Hematopoietic multipotent progenitor cell treated with erythropoietin and hydrocortisone succinate and interleukin-3 and kit ligand, for 8 days (in vitro differentiated cells): ENCODE data around the gene EYA2.

Source experiments
- DNase-seq: peaks from one replicate; pipeline ENCODE4 v3.0.0-alpha.2; 2015

EYA2 gene

DNA sequence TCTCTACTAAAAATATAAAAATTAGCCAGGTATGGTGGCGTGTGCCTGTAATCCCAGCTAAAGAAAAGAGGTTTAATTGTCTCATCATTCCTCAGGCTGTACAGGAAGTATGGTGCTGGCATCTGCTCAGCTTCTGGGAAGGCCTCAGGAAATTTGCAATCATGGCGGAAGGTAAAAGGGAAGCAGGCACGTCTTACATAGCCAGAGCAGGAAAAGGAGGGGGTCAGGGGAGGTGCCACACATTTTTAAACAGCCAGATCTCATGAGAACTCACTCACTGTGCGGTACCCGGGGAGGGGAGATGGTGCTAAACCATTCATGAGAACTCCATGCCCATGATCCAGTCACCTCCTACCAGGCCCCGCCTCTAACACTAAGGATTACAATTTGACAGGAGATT lies 191.7 kb downstream of the EYA2 start:
- DNase-seq, result no peak

DNA sequence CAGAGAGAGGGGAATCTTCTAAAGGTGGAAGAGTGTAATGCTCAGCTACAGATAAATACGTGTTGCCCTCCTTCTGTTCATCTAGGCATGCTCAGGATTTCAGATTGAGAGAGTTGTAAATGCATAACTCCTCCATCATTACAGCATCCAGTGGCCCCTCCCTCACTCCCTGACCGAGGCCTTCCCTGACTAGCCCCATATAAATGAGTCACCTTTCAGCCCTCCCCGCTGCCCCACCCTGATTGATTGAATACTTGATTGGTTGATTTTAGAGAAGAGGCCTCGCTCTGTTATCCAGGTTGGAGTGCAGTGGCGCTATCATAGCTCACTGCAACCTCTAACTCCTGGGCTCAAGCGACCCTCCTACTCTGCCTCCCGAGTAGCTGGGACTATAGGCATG lies 193.7 kb downstream of the EYA2 start:
- DNase-seq, result no peak

DNA sequence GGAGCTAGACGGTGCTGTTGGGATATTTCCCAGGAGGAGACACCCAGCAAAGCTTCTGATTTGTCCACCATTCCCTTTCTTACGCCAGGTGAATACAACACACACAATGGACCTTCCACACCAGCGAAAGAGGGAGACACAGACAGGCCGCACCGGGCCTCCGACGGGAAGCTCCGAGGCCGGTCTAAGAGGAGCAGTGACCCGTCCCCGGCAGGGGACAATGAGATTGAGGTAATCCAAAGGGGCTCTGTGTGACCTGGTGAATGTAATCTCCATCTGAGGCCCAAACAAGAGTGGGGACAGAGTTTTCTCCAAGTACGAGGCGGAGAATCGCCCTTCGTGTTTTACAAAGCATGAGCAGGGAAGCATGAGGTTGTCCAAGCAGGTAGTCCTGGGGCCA lies 194.5 kb downstream of the EYA2 start:
- DNase-seq, result no peak

DNA sequence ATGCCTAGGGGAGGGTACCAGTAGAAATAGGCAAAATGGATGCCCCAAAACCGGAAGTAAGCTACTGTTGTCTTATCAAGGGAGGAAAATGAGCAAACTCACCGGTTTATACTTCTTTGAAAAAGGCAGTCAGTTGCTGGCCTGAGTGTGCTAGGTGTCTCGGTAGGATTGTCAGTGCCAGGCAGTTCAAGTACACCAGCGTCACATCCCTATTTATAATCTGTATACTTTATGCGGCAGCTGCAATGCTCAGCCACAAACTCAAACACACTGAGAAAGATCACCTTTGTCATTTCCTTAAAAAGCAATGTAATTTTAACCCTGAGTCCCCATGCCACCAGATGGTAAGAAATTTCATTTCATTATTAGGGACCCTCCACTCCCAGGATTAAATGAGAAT lies 196.2 kb downstream of the EYA2 start:
- no peak for DNase-seq

GRCh38 chr20:47093320-47093966 lies 198.8 kb downstream of the EYA2 start:
- no peak for DNase-seq

DNA sequence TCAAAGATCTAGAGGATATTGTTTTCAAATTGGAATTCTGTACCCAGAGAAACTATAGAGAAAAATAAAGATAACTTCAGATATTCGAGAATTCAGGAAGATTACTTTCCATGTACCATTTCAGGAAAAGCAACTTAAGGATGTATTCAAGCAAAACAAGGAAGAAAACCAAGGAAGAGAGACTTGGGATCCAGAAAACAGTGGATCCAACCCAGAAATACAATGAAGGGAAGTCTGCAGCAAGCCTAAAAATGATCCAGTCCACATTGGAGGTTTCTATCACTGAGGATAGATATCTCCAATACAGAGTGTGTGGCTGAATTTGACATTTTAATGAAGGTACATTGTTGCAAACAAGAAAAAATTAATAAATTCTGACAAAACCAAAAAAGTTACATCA lies 201.0 kb downstream of the EYA2 start:
- DNase-seq, result no peak

DNA sequence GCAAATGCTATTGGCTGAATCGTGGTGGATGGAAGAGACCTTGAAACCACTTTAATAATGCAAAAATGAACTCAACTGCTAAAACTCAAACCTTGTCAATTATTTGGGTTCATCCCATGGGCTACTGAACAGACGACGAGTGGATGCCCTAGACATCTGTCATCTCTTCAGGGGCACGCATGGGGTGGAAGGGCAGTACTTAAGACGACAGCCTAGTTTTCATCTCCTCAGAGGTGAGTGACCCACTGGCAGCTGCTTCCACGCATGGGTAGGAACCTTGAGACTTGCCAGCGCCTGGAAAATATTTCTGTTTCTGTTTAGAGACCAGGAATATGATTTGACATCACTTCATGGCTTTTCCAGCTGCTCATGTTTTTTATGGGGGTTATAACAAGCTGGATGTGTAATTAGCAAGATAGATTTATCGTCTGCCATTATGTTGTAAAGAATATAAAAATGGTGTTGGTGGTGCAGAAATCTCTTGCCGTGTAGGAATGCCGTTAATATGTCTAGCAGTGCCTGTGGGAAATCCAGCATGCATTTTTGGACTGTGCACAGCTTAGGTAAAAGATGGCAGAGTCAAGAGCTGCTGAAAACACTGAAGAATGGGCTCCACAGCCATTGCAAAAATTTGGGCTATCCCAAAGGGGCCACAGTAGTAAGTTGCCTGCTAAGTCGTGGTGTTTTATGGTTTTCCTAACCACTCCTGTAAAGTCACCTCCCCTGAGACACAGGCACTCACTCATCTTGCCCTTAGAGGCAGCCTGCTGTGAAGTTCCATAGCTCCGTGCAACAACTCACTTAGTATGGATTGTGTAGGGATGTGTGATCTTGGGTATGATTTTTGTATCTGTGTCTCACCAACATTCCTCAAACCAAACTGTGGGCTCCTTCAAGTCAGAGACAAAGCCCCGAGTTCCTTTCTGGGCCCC lies 203.3 kb downstream of the EYA2 start:
- DNase-seq, result no peak

- no peak for DNase-seq
Measured at GRCh38 chr20:47099093-47099492, 204.4 kb downstream of the EYA2 start.

DNA sequence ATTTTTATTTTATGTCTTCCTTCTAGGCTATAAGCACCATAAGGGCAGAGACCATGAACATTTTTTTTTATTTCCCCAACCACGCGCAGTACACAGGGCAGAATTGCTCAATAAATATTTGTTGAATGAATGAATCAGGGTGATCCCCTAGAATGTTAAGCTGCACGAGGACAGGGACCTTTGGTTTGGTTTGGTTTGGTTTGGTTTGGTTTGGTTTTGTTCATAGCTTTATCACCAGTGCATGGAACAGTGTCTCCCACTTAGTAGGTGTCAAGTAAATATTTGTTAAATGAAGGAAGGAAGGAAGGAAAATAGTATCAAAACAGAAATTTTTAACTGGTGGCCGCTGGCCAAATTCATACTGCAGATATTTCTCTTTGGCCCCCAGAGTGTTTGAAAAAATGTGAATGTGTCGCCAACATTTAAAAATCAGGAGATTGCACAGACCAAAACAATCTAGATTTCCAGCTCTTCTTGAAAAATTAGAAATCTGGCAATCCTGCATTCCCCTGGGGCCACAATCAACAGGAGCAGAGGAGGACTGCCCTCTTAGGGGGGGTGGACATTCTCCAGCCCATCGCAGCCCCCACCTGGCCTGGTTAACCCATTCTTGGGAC lies 205.3 kb downstream of the EYA2 start:
- no peak for DNase-seq

- no peak for DNase-seq
Measured at GRCh38 chr20:47102629-47103028, 208.0 kb downstream of the EYA2 start.

- no peak for DNase-seq
Measured at GRCh38 chr20:47106786-47107185, 212.1 kb downstream of the EYA2 start.

- no peak for DNase-seq
Measured at GRCh38 chr20:47108994-47109393, 214.4 kb downstream of the EYA2 start.

DNA sequence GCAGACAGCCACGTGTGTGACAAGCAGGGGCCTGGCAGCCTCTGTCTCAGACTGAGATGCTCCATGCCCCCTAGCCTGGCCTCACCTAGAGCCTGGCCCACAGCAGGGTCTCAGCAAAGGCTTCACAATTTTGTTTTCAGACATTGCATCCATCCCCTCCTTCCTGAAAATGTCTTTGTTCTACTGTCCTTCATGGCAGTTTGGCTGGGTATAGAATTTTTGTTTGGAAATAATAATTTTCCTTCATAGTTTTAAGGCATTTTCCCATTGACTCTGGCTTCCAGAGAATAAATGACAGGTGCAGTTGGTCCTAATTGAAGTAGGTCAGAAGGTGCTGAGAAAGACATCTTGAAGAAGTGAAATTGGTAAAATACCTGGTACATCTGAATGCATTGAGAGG lies 216.2 kb downstream of the EYA2 start:
- no peak for DNase-seq

- no peak for DNase-seq
Measured at GRCh38 chr20:47111576-47111975, 216.9 kb downstream of the EYA2 start.

GRCh38 chr20:47113362-47114109 lies 218.9 kb downstream of the EYA2 start:
- DNase-seq, result no peak

DNA sequence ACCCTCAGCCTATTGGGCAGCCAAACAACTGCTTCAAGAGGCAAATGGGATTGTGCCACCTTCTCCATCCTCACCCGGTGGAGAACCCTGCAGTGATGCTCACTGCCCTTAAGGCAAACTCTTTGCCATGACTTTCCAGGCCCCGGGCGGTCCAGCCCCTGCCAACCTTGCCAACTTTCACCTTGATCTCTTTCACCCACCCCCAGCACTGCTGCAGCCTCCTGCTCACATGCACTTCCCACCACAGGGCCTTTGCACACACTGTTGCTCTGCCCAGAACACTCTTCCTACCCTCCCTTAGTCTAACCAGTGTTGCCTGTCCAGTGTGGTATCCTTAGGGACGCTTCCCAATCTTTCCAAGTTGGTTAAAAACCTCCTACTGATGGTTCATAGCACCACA lies 221.1 kb downstream of the EYA2 start:
- no peak for DNase-seq

DNA sequence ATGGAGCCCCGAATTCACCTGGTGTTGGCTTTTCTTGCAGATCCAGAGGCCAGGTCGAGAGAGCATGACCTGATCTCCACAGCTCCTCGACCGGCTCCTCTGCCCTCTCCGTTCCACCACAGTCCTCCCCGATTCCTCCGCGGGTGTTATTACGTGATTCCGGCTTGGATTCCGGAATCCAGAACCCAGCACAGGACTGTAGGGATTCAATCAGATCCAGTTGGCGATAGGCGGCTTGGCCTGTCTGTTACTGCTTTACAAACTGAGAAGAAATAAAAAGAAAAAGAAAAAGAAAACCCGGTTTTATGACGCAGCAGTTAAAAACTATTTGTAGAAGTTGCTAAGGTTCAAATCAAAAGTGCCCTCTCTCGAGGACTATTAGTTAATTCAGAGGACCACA lies 222.7 kb downstream of the EYA2 start:
- DNase-seq, result no peak

GRCh38 chr20:47117773-47118172 lies 223.1 kb downstream of the EYA2 start:
- DNase-seq, result no peak

DNA sequence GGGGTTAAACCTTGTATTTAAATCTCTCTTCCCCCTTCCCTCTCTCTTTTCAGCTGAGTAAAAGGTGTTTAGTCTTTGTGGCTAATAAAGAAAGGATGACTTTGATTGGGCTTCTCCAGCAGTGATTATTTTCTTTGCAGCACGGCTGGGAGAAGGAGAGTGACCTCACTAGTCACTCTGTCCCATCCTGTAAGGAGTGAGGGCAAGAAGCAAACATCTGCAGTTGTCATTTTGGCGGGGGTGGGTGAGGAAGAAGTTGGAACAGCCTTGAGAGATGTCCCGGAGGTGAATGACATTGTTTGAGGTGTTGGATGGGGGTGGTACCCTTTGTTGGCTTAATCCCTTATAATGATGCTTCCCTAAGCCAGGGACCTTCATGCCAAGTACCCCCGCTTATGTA lies 223.6 kb downstream of the EYA2 start:
- DNase-seq, result no peak

- DNase-seq, result no peak
Measured at GRCh38 chr20:47118641-47119040, 224.0 kb downstream of the EYA2 start.

DNA sequence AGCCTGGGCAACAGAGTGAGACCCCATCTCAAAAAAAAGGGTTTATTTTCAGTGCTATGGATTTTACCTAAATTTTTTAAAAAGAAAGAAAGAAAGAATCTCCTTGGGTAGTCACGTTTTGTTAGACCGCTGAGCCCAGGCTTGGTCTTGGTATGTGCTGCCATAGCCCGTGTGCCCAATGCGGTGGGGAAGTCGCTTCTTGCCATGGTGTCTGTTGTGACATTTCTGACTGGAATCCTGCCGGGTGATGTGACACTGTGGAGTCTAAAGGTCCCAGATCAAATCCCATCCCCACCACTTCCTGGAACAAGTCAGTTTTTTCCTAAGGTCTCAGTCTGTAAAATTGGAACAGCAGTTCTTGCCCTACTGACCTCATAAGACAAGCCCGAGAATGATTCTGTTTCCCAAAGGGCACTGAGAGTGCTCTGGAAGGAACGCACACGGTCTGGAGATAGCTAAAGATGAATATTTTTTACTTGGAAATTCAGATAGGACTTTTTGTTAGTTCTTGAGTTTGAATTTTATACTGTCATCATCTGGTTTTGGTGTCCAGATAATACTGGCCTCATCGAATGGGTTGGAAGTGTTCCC lies 225.8 kb downstream of the EYA2 start:
- DNase-seq, result no peak

DNA sequence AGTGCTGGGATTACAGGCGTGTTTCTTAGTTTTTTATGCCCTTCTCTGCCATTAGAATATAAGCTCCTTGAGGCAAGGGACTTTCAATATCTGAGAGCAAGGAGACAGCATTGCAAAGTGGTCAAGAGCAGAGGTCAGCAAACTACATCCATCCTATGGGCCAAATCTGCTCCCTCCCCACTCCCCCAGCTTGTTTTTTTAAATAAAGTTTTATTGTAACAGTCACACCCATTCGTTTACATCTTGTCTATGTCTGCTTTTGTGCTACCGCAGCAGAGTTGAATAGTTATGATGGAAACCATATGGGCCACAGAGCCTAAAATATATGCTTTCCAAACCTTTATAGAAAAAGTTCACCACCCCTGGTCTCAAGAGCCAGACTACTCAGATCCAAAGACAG lies 227.9 kb downstream of the EYA2 start:
- no peak for DNase-seq

- DNase-seq, result peak; percentile 70
Measured at GRCh38 chr20:47124181-47124717, 229.6 kb downstream of the EYA2 start.
